Neutrophil (primary cell): ENCODE measurements around the gene CEP57L1.

Source experiments
- H3K27ac ChIP-seq: fragments of 200-600 bp; sonication (generic); 2 replicates; pipeline ENCODE4 v1.5.1; 2016; ENCODE audit warnings: mild to moderate bottlenecking, moderate library complexity
- H3K27me3 ChIP-seq: fragments of 200-600 bp; sonication (generic); 2 replicates; pipeline ENCODE4 v1.6.0; 2016; ENCODE audit warnings: mild to moderate bottlenecking
- H3K36me3 ChIP-seq: fragments of 200-600 bp; sonication (generic); 2 replicates; pipeline ENCODE4 v1.5.1; 2017
- H3K4me1 ChIP-seq, 2 experiments: fragments of 200-600 bp in 1 of 2; sonication (generic) in 1 of 2; 1 replicate in 1 of 2; 2 replicates in 1 of 2; pipeline versions ENCODE4 v1.5.1 to v1.6.1; 2013 to 2016; ENCODE audit warnings: low read depth in 1 of 2, low read length in 1 of 2, mild to moderate bottlenecking in 1 of 2, moderate library complexity in 1 of 2; ENCODE audit not compliant: control insufficient read depth in 1 of 2, insufficient read depth in 1 of 2
- H3K4me3 ChIP-seq, 2 experiments: fragments of 200-600 bp in 1 of 2; sonication (generic) in 1 of 2; 1 replicate in 1 of 2; 2 replicates in 1 of 2; pipeline ENCODE4 v1.5.1; 2013 to 2016; ENCODE audit warnings: low read depth in 1 of 2, low read length in 1 of 2, mild to moderate bottlenecking in 1 of 2, moderate library complexity in 1 of 2
- H3K9me3 ChIP-seq: fragments of 200-600 bp; sonication (generic); 2 replicates; pipeline ENCODE4 v1.5.1; 2016
- TF ChIP-seq, protein P1 (sequence below): fragments of 200-600 bp; sonication (generic); IDR thresholded peaks from 2 replicates; pipeline ENCODE4 v1.5.1; 2016; ENCODE audit warnings: antibody characterized with exemption

The CEP57L1 gene

DNA sequence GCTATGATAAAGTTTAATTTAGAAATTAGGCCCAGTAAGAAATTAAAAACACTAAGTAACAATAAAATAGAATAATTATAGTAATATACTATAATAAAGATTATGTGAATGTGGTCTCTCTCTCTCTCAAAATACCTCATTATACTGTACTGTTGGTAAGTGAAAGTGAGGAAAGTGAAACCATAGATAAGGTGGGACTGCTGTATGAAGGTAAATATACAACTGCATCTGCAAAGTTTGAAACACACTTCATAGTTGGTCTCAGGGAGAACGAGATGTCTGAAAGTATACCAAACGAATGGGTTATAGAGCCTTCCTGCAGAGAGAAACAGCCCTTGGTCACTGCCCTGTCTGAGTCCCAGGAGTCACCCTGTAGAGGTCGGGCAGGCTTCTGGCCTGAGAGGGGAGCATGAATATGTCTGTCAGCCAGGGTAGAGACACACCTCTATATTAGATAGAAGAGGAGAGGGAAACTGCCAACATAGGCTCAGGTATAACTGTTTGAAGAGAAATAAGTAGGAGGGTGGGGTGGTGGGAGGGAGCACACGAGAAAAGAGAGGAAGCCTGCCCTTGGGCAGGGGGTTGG lies 32.4 kb upstream of the CEP57L1 start:
- Histone ChIP-seq H3K4me3 (no peak overlapping the region), H3K9me3 (no peaks in the 10 kb centered on the region), H3K36me3 (no peaks in the 10 kb centered on the region), H3K27me3 (no peaks in the 10 kb centered on the region), H3K4me1 (peaks cover 8 to 10% of the 10 kb centered on the region in 2 experiments), H3K27ac (no peak overlapping the region)
- TF ChIP-seq, protein P1, sequence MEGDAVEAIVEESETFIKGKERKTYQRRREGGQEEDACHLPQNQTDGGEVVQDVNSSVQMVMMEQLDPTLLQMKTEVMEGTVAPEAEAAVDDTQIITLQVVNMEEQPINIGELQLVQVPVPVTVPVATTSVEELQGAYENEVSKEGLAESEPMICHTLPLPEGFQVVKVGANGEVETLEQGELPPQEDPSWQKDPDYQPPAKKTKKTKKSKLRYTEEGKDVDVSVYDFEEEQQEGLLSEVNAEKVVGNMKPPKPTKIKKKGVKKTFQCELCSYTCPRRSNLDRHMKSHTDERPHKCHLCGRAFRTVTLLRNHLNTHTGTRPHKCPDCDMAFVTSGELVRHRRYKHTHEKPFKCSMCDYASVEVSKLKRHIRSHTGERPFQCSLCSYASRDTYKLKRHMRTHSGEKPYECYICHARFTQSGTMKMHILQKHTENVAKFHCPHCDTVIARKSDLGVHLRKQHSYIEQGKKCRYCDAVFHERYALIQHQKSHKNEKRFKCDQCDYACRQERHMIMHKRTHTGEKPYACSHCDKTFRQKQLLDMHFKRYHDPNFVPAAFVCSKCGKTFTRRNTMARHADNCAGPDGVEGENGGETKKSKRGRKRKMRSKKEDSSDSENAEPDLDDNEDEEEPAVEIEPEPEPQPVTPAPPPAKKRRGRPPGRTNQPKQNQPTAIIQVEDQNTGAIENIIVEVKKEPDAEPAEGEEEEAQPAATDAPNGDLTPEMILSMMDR = no peak

DNA sequence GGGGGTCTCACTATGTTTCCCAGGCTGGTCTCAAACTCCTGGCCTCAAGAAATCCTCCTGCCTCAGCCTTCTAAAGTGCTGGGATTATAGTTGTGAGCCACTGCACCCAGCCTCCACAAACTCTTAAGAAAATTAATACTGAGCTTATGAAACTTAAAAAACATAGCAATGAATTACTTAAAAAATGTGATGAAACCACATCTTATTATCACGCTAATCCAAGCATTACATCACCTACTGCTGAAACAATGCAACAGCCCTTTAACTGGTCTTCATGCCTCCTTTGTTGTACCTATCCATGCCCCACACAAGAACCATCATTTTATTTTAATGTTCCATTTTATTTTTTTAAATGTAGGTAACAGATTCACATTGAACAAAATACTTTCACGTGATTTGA lies 25.6 kb upstream of the CEP57L1 start:
- Histone ChIP-seq H3K27me3 (no peaks in the 10 kb centered on the region), H3K4me3 (no peak overlapping the region), H3K27ac (no peak overlapping the region), H3K4me1 (peaks cover 7 to 13% of the 10 kb centered on the region in 2 experiments), H3K9me3 (no peaks in the 10 kb centered on the region), H3K36me3 (no peaks in the 10 kb centered on the region)
- TF ChIP-seq, protein P1 = no peak

DNA sequence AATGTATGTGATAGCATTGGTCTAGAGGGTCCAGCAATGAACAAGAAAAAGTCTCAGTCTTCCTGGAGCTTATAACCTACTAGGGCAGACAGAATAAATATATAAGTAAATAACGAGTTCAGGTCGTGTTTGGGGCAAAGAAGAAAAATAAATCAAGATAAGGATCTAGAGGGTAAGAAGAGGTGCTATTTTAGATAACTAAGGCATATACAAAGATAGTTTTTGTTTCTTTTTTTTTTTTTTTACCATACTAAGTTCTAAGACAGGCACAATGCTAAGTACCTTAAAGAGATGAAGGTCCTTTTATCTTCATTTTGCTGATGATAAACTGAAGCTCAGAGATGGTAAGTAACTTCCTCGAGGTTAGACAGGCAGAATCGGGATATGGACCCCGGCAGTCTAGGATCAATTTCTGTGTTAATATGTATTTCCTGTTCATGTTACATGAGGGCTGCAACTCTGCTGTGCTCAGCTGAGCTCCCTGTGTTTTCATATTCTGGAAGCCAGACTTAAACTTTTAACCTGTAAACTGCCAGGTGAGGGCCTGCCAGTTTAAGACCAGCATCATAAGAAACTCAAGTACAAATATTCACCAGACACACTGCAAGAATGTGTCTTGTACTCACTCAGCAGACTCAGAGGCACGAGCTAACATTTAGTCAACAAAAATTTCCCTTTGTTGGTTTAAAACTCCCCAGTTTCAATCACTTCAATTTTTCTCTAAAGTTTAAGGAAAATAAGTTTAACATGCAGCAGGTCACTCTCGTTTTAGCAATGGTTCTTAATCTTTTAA lies 24.0 kb upstream of the CEP57L1 start:
- Histone ChIP-seq H3K4me1 (peaks cover 7 to 13% of the 10 kb centered on the region in 2 experiments), H3K27me3 (no peaks in the 10 kb centered on the region), H3K9me3 (no peaks in the 10 kb centered on the region), H3K4me3 (no peak overlapping the region), H3K36me3 (no peaks in the 10 kb centered on the region), H3K27ac (no peak overlapping the region)
- TF ChIP-seq, protein P1 = no peak

DNA sequence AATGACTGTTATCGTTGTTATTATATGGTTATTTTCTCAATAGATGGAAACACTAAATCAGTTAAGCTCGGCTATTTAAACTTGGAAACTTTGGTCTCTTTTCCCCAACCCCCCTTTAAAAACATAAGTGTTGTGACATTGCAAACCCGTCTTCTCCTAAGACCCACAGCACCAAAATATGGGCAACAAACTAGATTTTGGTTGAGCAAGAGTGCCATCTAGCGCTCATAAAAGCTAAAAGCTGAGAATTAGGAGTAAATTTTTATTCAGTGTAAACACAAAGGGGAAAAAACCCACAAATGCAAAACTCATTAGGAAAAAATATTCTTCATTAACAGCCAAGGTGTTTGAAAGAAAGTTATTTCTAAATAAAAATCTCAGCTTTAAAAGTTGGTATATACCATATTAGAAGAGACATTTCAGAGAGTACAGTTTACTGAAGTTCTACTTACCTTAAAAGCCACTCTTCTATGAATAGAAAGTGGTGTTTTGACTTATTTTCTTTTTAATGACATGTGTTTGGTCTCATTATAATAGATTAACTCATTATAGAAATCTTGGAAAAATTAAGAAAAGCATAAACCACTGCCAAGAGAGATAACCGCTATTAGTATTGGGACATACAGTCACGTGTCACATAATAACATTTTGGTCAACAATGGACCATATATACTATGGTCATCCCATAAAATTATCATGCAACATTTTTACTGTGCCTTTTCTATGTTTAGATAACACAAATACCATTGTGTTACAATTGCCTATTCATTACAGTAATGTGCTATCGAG lies 21.8 kb upstream of the CEP57L1 start:
- Histone ChIP-seq H3K27me3 (no peaks in the 10 kb centered on the region), H3K27ac (no peak overlapping the region), H3K9me3 (no peaks in the 10 kb centered on the region), H3K4me1 (peaks cover 7 to 13% of the 10 kb centered on the region in 2 experiments), H3K36me3 (no peaks in the 10 kb centered on the region), H3K4me3 (no peak overlapping the region)
- TF ChIP-seq, protein P1 = peak; percentile 69

GRCh38 chr6:109074133-109074415 lies 21.2 kb upstream of the CEP57L1 start:
- H3K4me1 ChIP-seq = peaks cover 7 to 13% of the 10 kb centered on the region in 2 experiments
- H3K36me3 ChIP-seq = no peaks in the 10 kb centered on the region
- no peaks in the 10 kb centered on the region for H3K27me3 ChIP-seq
- H3K9me3 ChIP-seq = no peaks in the 10 kb centered on the region
- H3K27ac ChIP-seq = no peak overlapping the region
- TF ChIP-seq, protein P1 = no peak
- no peak overlapping the region for H3K4me3 ChIP-seq
